SK-N-SH treated with all-trans-retinoic acid at 6 μM for 48 hours (cell line): Measurements from ENCODE around the gene IMMP2L.

ENCODE experiments used
- ARNTL ChIP-seq: fragments of 450-650 bp; formaldehyde crosslinking; IDR thresholded peaks from 2 replicates; pipeline ENCODE4 v1.5.0; 2020; ENCODE audit warnings: low read depth, mild to moderate bottlenecking, moderate library complexity, borderline replicate concordance
- ESRRG ChIP-seq: fragments of 250-450 bp; sonication (Bioruptor Pico); IDR thresholded peaks from 2 replicates; pipeline ENCODE4 v1.6.1; 2021; ENCODE audit warnings: mild to moderate bottlenecking
- ISL1 ChIP-seq: fragments of 250-450 bp; sonication (Bioruptor Pico); IDR thresholded peaks from 2 replicates; pipeline ENCODE4 v2.1.2; 2022; ENCODE audit warnings: mild to moderate bottlenecking, moderate library complexity
- PATZ1 ChIP-seq: fragments of 250-450 bp; sonication (Bioruptor Pico); IDR thresholded peaks from 2 replicates; pipeline ENCODE4 v1.8.0; 2020; ENCODE audit warnings: mild to moderate bottlenecking, moderate library complexity, borderline replicate concordance
- TCF4 ChIP-seq: fragments of 250-450 bp; sonication (Bioruptor Pico); IDR thresholded peaks from 2 replicates; pipeline ENCODE4 v1.8.0; 2021; ENCODE audit warnings: mild to moderate bottlenecking, moderate library complexity, borderline replicate concordance
- ZFP3 ChIP-seq: fragments of 250-450 bp; sonication (Bioruptor Pico); IDR thresholded peaks from 2 replicates; pipeline ENCODE4 v1.5.0; 2020; ENCODE audit warnings: mild to moderate bottlenecking, moderate library complexity
- ZFP30 ChIP-seq: fragments of 450-650 bp; formaldehyde crosslinking; IDR thresholded peaks from 2 replicates; pipeline ENCODE4 v1.5.0; 2022; ENCODE audit warnings: mild to moderate bottlenecking, moderate library complexity
- TF ChIP-seq, protein P1 (sequence below): fragments of 250-450 bp; sonication (Bioruptor Pico); IDR thresholded peaks from 2 replicates; pipeline ENCODE4 v1.8.0; 2021; ENCODE audit warnings: low read depth, mild to moderate bottlenecking, moderate library complexity, borderline replicate concordance
- TF ChIP-seq, protein P2 (sequence below): fragments of 250-450 bp; sonication (Bioruptor Pico); IDR thresholded peaks from 2 replicates; pipeline ENCODE4 v1.5.1; 2020; ENCODE audit warnings: low read depth, mild to moderate bottlenecking, moderate library complexity

DNA sequence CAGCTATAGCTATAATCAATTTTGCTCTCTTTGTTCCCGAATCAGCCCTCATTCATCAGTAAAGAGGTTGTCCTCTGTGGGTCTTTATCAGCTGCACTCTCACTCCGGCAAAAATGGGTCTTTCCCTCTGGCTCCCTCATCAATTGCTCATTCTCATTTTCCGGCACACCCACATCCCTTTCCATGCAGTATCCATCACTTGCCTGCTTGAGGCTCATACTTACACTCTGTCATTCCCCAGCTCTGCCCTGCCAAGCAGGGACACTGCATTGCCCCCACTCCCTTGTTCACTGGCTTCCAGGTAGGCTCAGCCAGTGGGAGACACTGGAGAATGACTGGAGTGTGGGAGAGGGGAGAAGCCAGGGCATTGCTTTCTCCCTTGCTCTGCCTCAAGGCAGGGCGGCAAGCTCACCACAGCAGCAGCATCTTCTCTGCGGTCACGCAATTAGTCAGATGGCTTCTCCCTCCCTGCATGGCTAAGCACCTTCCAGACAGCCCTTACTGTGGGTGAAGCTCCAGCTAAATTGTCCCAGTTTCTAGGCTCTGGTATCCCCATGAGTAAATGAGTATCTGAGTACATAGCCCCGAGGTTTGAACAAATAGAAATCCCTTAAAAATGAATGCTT is 942.1 kb downstream of the IMMP2L start:
- TF ChIP-seq ESRRG (CRISPR knock-in tag) (no peak), ISL1 (CRISPR knock-in tag) (no peak), PATZ1 (CRISPR knock-in tag) (no peak), ARNTL (CRISPR knock-in tag) (no peak), ZFP3 (CRISPR knock-in tag) (no peak), ZFP30 (CRISPR knock-in tag) (no peak), TCF4 (no peak)
- TF ChIP-seq, protein P1, sequence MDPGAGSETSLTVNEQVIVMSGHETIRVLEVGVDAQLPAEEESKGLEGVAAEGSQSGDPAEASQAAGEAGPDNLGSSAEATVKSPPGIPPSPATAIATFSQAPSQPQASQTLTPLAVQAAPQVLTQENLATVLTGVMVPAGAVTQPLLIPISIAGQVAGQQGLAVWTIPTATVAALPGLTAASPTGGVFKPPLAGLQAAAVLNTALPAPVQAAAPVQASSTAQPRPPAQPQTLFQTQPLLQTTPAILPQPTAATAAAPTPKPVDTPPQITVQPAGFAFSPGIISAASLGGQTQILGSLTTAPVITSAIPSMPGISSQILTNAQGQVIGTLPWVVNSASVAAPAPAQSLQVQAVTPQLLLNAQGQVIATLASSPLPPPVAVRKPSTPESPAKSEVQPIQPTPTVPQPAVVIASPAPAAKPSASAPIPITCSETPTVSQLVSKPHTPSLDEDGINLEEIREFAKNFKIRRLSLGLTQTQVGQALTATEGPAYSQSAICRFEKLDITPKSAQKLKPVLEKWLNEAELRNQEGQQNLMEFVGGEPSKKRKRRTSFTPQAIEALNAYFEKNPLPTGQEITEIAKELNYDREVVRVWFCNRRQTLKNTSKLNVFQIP (CRISPR knock-in tag) = no peak
- TF ChIP-seq, protein P2, sequence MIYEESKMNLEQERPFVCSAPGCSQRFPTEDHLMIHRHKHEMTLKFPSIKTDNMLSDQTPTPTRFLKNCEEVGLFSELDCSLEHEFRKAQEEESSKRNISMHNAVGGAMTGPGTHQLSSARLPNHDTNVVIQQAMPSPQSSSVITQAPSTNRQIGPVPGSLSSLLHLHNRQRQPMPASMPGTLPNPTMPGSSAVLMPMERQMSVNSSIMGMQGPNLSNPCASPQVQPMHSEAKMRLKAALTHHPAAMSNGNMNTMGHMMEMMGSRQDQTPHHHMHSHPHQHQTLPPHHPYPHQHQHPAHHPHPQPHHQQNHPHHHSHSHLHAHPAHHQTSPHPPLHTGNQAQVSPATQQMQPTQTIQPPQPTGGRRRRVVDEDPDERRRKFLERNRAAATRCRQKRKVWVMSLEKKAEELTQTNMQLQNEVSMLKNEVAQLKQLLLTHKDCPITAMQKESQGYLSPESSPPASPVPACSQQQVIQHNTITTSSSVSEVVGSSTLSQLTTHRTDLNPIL = no peak
